Colonic mucosa (tissue), 4 donors: ENCODE results near the gene PCDHGA10. TPM values are rescaled to one million over a fixed set of nuclear protein-coding genes. Genes with fewer than 3 reads are reported as not detected.
"Not testable (repeated sequence)": the region's sequence is repeated elsewhere in the genome, so short reads cannot be mapped to it uniquely, and the experiment has no call there.

Source experiments
- DNase-seq: peaks from one replicate; pipeline ENCODE4 v3.0.0-alpha.2; 2020
- H3K27ac ChIP-seq: fragments of 200-600 bp; one replicate; pipeline ENCODE4 v1.8.0; 2021
- H3K27me3 ChIP-seq: fragments of 200-600 bp; one replicate; pipeline ENCODE4 v1.8.0; 2021
- H3K36me3 ChIP-seq: fragments of 200-600 bp; one replicate; pipeline ENCODE4 v1.8.0; 2021
- H3K4me1 ChIP-seq: fragments of 200-600 bp; one replicate; pipeline ENCODE4 v1.8.0; 2021; ENCODE audit warnings: mild to moderate bottlenecking
- H3K4me3 ChIP-seq: fragments of 200-600 bp; one replicate; pipeline ENCODE4 v1.8.0; 2021
- H3K9ac ChIP-seq, 2 donors: one replicate each; pipeline ENCODE4 v1.7.0; 2013; ENCODE audit warnings: control low read depth in 2 of 2, low read depth in 2 of 2, low read length in 2 of 2
- H3K9me3 ChIP-seq: fragments of 200-600 bp; one replicate; pipeline ENCODE4 v1.8.0; 2021
- CTCF ChIP-seq: fragments of 200-600 bp; IDR thresholded peaks from one replicate; pipeline ENCODE4 v1.8.0; 2022; ENCODE audit warnings: antibody characterized with exemption, mild to moderate bottlenecking
- intact Hi-C: fragments of 100-400 bp; cut with DNase I; formaldehyde crosslinking; loops from one replicate; pipeline ENCODE4 v1.14.1; 2022
- total RNA-seq, 2 donors: library from RNA; stranded (reverse); fragmentation: NEBNext Ultra II Directional in 1 of 2; extraction: Animal tissue kit (Norgen Biotek cat#: 25700) in 1 of 2; gene quantifications; one replicate each; pipeline ENCODE4 v1.2.1, GENCODE V29; 2021
- donor health status: healthy.
- donor health status: DM: no; HTN: no; CAD: no.
- donor health status: DM: no; HTN: no; CAD: no.

Gene PCDHGA10
- total RNA-seq, 2 donors from 2014 or later: 2.7 to 4.7 TPM

- Histone ChIP-seq H3K36me3 (no peaks in the 10 kb centered on the region), H3K27me3 (no peaks in the 10 kb centered on the region), H3K4me1 (no peaks in the 10 kb centered on the region), H3K9me3 (peaks cover 3% of the 10 kb centered on the region), H3K4me3 (no peak overlapping the region), H3K27ac (no peak overlapping the region), H3K9ac (no peak overlapping the region)
- no peak for DNase-seq
- no peak for TF ChIP-seq CTCF
- intact Hi-C loops: no loop called here
Measured at GRCh38 chr5:141383345-141383744, 29.4 kb upstream of the PCDHGA10 start.

GRCh38 chr5:141384471-141385267 lies 28.1 kb upstream of the PCDHGA10 start:
- H3K9ac ChIP-seq: no peak overlapping the region
- no peak overlapping the region for H3K27ac ChIP-seq
- no peaks in the 10 kb centered on the region for H3K36me3 ChIP-seq
- DNase-seq: no peak
- no peaks in the 10 kb centered on the region for H3K4me1 ChIP-seq
- peaks cover 3% of the 10 kb centered on the region for H3K9me3 ChIP-seq
- TF ChIP-seq CTCF: no peak
- H3K4me3 ChIP-seq: no peak overlapping the region
- intact Hi-C loops: no loop called here
- H3K27me3 ChIP-seq: no peaks in the 10 kb centered on the region

GRCh38 chr5:141387557-141388311 lies 25.1 kb upstream of the PCDHGA10 start, which contains the start of gene PCDHGB4:
TSS of gene PCDHGB4 (plus strand) at chr5:141387698. CDS start at chr5:141387885, 187 bp downstream.
- intact Hi-C loops, H3K36me3 ChIP-seq, DNase-seq, H3K27ac ChIP-seq, H3K27me3 ChIP-seq, H3K9ac ChIP-seq, H3K4me1 ChIP-seq, H3K9me3 ChIP-seq, H3K4me3 ChIP-seq: not testable (repeated sequence)

GRCh38 chr5:141388661-141389060 lies 24.1 kb upstream of the PCDHGA10 start:
- intact Hi-C loops: no loop called here
- Histone ChIP-seq H3K27ac (no peak overlapping the region), H3K27me3 (no peaks in the 10 kb centered on the region), H3K9me3 (peaks cover 3% of the 10 kb centered on the region), H3K4me1 (no peaks in the 10 kb centered on the region), H3K9ac (no peak overlapping the region), H3K36me3 (no peaks in the 10 kb centered on the region), H3K4me3 (no peak overlapping the region)
- TF ChIP-seq CTCF: no peak
- no peak for DNase-seq

- Histone ChIP-seq H3K27me3 (no peaks in the 10 kb centered on the region), H3K36me3 (no peaks in the 10 kb centered on the region), H3K4me1 (no peaks in the 10 kb centered on the region), H3K27ac (no peak overlapping the region), H3K9ac (no peak overlapping the region), H3K9me3 (peaks cover 3% of the 10 kb centered on the region), H3K4me3 (no peak overlapping the region)
- no peak for TF ChIP-seq CTCF
- intact Hi-C loops: no loop called here
- DNase-seq: no peak
Measured at GRCh38 chr5:141389153-141390042, 23.4 kb upstream of the PCDHGA10 start.
